Activated CD4-positive, alpha-beta T cell treated with anti-CD3 and anti-CD28 coated beads, Interleukin-10, Interleukin-2, amounts not matched to agents 100 ng/mL and 50 ng/mL, durations not matched to agents 16 hours and 8 hours (primary cell): ENCODE measurements around the gene LCK.

Experiments used
- DNase-seq: peaks from one replicate; pipeline ENCODE4 v3.0.0-alpha.2; 2020

The LCK gene

DNA sequence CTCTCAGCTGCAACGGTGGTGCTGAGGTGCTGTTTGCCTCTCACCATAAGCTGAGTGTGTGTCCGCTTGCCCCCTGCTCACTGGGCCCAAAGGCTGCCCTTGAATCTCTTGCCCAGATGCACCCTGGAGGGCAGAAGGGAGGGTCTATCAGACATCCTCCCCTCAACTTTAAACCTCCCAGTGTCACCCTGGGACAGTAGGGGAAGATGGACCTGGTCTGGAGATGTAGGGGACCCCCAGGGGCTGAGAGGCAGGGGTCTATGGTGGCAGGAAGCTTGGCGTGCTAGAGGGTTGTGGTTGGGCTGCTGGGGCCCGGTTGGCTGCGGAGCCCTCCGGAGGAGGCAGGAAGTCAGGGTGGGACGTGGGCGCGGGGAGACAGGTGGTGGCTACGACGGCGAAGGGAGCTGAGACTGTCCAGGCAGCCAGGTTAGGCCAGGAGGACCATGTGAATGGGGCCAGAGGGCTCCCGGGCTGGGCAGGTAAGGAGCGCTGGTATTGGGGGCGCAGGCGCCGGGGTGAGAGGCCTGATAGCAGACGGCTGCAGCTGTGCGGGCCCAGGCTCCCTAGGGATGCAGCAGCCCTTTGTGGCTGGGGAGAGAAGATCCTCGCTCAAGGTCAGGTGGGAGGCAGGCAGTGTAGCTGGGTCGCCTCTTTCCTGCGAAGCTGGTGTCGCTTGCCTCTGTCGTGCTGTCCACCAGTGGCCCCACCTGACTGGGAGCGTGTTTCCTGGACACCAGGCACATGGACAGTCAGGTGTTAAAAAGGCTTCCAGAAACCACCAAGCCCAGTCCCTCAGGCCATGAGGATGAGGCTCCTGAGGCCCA lies at the start of gene LCK:
Gene LCK, plus strand, starts transcription at position 373 of the 824 bp plus-strand sequence. CDS start 23,065 bp downstream, outside the sequence.
- DNase-seq, result peak; percentile 84

DNA sequence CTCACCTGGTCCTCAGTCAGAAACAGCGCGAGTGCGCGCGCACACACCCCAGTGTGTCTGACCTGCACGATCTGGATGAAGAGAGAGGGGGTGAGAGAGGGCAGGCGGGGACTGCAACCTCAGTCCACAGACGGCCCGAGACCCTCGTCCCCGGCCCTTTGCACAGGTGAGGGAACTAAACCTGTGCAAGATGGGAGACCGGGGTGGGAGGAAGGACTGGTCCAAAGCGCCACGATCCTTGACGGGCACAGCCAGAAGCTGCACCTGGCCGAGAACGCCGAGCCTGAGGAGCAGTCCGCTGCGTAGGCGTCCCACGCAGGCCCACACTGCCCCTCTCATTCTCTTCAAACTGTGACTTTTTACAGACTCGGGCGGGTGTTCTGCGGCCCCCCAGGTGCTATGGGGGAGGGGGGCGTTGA lies 46.1 kb upstream of the LCK start:
- no peak for DNase-seq

DNA sequence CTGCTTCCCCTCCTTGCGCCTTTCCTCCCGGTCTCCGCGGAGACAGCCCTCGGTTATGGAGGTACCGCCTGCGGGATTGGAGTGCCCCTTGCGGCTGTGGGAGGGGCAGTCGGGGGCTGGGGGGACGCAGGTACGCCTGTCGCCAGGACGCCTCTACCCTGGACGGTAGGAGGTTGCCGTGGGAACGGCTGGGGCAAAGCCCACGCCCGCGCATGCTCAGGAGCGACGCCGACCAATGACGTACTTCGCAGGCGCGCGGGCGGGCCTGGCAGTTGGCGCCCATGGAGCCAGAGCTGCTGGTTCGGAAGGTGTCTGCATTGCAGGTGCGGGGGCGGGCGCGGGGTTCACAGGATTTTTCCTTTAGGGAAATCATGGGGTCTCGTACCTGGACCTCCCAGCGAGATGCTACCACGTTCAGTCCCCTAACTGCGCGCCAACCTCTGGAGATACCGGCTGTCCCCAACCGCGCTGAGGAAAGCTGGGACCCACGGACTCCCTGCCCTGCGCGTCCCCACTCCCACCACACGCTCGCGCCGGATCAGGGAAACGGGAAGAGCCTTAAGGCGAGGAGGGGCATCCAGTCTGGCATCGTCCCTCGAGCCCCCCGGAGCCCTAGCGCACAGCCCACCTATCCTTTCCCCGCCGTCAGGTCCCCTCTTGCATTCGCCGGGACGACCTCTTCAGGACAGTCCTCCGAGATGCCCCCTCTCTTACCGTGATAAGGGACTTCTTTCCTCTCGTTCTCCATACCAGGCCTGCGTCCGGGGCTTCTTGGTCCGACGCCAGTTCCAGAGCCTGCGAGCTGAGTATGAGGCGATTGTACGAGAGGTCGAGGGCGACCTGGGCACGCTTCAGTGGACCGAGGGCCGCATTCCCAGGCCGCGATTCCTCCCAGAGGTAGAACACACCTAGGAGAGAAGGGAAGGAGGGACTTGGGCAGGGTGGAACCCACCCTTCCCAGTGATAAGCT lies 45.4 kb upstream of the LCK start, which contains the start of gene IQCC:
Gene IQCC, plus strand, starts transcription at position 271 of the 970 bp plus-strand sequence. Its CDS starts 11 bp downstream, at position 282.
- peak; percentile 91 for DNase-seq

DNA sequence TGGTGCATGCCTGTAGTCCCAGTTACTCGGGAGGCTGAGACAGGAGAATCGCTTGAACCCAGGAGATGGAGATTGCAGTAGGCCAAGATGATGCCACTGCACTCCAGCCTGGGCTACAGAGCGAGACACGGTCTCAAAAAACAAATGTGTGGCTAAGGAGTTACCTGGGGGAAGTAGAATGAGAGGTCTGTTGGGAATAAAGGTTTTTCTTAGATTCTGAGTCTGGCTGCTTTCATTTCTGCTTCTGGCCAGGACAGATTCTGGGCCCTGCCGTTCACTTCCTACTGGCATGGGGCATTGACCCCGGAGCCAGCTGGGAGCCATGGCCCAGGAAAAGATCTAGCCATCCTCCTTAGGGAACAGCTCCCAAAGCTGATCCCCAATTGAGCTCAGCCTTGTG lies 42.6 kb upstream of the LCK start:
- DNase-seq, result no peak

DNA sequence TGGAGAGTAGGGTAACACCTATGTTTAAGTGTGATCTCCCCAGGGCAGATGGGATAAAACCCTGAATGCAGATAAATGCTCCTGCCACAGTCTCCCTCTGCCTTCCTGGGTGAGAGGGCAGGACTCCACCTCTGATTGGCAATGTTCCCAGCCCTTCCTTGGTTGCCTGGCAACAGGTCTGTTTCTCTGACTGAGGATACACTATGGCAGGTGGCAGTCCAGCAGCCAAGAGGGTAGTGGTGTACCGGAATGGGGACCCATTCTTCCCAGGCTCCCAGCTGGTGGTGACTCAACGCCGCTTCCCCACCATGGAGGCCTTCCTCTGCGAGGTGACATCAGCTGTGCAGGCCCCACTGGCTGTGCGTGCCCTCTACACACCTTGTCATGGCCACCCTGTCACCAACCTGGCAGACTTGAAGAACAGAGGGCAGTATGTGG lies 42.2 kb upstream of the LCK start, which contains the start of gene DCDC2B:
Gene DCDC2B, plus strand, starts transcription at position 199 of the 438 bp plus-strand sequence. Its CDS starts 5 bp downstream, at position 204.
- no peak for DNase-seq

DNA sequence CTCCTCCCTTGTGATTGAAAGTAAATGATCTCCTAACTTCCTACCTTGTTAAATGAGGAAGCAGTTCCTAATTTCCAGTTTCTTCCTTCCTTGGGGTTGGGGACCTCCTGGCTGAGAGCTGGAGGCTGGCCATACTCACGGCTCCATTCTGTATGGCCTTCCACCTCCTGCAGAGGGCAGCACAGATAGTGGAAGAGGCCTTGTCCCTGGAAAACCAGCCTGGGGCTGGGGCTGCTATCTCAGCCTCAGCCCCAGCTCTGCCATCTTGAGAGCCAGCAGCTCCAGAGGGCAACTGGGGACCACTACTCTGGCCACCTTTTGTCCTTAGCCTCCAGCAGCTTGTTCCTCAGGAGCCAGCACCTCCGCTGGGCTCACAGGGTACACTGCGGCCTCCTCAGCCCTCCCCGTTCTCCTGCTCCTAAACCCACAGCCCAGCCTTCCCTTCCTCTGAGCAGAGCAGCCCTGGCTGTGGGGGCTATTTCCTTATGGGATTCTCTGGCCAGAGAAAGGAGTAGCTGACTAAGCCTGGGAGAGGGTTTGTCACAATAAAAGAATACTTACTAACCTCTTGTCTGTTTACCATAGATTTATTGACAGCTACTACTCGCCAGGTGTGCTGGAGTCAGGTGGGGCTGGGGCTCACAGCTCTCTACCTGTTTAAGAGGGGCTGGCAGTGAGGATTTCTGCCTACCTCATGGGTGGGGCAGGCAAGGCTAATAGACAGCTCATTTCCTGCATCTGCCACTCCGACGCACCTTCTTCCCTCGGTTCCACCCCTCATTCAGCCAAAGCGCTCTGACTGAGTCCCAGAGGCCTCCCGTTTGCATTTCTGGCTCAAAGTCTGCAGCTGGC lies 35.2 kb upstream of the LCK start:
- peak; percentile 70 for DNase-seq

DNA sequence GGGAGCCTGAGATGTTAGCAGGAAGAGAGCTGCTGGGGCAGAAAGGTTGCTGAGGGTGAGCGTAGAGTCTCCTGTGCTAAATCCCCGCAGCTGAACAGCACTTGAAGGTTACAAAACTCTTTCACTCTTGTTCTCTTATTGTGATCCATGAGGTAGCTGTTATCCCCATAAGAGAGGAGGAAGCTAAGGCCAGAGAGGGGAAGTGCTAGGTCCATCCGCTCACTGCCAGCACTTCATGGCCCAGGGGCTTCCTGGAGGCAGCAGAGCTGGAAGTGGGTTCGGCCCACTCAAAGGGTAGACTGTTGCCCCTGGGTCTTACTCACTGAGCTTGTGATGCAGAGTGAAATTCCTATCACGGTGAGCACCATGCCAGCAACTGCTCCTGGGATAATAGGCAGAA lies 34.5 kb upstream of the LCK start:
- no peak for DNase-seq

DNA sequence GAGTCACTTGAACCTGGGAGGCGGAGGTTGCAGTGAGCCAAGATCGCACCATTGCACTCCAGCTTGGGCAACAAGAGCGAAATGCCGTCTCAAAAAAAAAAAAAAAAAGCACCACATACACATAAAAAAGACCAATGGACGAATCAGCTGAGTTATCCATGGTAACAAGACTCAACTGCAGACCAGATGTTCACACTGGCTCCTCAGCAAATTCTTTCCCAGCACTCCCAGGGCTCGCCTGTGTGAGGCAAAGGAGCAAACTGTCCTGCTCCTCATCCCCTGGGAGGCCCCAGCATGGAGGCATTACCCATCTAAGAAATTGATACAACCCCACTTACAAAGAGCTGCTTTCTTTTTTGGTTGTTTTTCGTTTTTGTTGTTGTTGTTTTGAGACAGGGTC lies 32.0 kb upstream of the LCK start:
- DNase-seq, result no peak

DNA sequence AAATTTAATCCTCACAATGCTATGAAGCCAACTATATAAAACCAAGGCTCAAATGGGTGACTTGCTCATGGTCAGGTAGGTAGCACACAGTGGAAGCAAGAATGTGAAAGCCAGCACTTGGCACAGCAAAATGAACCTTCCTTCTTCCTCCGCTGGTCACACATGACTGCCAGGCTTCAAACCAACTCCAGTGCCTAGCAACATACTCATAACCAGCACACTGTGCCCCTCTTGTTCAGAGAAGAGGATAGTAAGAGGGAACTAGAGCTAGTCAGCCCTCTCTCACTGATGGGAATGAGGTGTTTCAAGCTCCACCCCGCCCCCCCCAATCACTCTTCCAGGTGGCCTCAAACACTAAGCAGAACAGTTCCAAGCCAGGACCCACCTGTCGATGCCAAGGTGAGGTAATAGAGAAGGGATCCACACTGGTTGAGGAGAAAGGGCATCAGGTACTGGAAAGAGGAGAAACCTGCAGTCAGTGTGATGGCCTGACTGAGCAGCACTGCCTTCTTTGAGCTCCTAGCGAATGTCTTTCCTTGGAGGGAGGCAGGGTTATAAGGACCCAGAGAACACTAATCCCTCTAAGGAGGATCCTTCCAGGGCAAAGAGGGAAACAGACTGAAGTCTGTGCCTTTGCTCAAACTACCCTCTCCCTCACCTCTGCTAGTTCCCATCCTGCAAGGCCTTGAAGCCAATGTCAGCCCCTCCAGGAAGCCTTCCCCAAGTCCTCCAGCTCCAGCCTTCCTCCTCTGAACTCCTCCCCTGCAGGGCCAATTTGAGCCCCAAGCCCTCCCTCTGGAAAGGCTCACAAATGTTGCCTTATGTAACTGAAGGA lies 30.1 kb upstream of the LCK start:
- no peak for DNase-seq

DNA sequence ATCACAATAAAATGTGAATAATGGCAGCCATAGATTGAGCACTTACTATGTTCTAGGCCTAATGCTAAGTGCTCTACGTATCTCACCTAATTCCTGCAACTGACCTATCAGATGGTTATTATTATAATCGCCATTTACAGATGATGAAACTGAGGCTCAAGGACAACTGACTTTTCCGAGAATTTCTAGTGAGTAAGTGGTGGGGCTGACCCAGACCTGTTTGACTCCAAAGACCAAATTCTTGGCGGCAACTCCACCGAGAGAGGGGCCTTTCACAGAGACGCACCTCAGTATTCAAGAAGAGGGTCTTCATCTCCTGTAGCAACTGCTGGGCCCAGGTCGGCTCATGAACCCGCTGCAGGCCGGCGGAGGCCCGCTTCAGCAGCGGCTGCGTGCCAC lies 29.5 kb upstream of the LCK start:
- no peak for DNase-seq

DNA sequence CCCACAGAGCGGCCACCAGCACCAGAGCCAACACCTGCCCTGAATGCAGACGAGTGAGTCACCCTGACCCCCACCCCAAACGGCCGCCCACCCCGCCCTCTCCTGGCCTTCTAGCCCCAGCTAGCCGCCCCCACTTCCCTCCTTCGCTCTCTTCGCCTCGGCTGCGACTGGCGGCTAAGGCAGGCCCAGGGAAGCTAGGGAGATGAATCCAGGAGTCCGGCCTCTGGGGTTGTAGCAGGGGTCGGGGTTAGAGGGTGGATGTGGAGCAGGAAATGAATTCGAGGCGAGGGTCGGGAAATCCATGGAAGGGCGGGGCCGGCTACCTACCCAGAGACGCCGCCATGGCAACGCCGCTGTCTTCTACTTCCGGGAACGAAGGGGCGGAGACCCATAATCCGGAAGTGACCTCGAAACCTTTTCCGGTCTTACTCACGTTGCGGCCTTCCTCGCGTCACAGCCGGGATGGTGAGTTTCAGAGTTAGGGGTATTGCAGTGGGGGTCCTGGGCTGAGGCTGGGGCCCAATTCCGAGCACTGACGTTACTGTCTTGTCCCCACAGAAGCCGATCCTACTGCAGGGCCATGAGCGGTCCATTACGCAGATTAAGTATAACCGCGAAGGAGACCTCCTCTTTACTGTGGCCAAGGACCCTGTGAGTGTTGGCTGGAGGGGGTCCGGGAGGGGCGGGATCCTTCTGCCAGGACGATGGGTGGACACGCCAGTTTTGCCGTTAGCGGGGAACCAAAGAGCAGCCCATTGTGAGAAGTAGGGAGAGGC lies 28.9 kb upstream of the LCK start, which contains the start of the genes EIF3I and TMEM234:
Gene EIF3I, plus strand, starts transcription at position 428 of the 776 bp plus-strand sequence. Its CDS starts 35 bp downstream, at position 463.
Gene TMEM234, minus strand, starts transcription at position 374 of the 776 bp plus-strand sequence. Its CDS starts 31 bp downstream, at position 343.
- peak; percentile 94 for DNase-seq

DNA sequence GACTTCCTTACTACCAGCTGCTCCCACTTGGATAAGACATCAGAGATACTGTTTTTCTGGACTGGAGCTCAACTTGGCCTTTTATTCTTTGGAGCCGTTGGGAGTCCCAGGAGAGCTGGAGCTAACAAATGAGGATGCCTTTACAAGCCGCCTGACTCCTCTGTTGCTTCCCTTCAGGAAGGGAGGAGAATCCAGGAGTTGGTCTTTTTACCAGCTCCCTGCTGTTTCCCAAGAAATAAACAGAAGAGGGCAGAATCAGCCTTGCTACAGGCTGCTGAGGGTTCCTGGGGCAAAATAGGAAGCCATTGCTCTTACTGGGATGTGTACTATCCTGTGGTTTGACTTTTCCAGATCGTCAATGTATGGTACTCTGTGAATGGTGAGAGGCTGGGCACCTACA lies 27.4 kb upstream of the LCK start:
- no peak for DNase-seq

DNA sequence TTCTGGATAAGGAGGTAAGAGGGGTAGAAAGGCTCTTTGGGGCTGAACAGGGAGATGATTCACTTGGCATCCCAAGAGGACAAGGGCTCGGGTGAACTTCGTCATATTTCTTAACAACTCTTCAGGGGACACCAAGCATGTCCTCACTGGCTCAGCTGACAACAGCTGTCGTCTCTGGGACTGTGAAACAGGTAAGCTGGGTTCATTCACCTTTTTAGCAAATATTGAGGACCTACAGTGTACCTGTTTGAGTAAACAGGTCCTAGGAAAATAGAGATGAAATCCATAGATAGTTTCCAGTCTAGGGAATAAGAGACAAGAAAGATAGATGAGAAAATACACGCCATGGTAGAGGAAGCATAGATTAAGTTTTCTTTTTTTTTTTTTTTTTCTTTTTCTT lies 26.8 kb upstream of the LCK start:
- DNase-seq, result no peak

DNA sequence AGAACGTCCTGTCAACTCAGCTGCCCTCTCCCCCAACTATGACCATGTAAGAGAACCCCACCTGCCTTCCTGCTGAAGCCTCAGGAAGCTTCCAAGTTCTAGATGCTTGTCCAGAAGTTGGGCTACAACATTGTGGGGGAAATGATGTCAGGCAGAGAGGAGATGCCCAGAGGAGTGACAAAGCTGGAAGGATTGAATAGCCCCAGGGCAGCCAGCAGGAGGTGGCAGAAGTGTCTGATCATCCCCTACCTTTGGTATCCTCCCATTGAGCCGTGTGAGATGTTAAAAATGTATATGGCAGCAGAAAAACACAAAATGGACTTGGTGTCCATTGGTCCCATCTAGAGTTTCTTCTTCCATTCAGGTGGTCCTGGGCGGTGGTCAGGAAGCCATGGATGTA lies 22.3 kb upstream of the LCK start:
- no peak for DNase-seq

DNA sequence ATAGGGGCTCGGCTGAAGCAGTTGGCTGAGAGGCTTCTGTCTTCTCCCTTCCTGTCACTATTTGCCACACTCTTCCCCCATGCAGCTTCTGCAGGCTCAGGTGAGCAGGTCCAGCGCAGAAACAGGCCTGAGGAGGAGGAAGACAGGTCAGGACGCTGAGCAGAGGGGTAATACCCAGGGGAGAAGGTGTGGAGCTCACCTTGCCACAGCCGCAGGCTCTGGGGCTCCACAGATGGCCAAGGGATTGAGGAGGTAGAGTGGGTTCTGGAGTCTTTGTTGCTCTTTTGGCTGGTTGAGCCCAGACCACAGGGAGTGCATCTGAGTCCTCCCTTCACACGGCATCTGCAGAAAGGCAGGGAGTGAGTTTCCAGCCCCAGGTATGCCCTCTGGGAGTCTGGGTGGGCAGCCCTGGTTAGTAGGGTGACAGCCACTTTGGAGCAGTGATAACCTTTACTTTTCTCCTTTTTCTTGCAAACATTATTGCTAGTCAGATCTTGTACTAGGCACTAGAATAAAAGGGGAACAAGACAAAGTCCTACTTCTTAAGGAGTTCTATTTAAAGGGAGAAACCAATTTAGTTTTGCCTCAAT lies 19.1 kb upstream of the LCK start:
- no peak for DNase-seq

DNA sequence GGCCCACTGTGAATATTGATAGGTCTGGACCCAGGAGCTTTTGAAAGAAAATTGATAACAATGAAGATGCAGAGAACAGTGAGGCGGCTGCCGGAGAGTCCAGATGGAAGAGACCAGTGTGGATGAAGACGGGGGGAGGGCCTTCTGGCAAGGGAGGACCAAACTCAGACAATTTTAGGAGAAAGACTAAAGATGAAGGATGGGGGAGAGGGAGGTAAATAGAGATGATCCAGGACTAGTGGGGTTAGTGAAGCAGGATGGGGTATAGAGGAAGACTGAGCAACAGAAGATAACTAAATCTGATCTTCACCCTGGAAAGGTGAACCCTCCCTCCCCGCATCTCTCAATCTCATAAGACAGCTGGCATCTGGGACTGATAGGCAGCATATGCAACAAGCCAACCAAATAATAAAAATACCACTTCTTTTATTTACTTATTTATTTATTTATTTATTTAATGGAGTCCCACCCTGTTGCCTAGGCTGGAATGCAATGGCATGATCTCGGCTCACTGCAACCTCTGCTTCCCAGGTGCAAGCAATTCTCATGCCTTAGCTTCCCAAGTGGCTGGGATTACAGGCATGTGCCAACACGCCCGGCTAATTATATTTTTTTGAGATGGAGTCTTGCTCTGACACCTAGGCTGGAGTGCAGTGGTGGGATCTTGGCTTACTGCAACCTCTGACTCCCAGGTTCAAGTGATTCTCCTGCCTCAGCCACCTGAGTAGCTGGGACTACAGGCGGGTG lies 18.3 kb upstream of the LCK start:
- DNase-seq, result no peak

DNA sequence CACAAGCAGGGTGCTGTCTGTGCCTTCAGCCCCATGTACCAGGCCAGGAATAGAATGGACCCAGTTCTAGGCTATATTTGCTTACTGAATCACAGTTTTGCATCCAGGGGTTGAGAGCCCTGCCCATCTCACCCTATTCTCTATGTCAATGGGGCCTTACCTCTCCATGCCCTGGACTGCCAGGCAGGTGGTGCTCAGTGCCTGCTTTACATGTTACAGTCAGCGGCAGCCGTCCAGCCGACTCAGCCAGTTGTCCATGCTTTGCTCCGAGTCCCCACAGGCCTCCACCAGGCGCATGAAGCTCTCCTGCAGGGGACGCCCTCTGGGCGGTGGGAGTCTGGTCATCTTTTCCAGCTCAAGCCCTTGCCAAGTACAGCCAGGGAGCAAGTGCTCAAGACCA lies 16.3 kb upstream of the LCK start:
- DNase-seq, result no peak

DNA sequence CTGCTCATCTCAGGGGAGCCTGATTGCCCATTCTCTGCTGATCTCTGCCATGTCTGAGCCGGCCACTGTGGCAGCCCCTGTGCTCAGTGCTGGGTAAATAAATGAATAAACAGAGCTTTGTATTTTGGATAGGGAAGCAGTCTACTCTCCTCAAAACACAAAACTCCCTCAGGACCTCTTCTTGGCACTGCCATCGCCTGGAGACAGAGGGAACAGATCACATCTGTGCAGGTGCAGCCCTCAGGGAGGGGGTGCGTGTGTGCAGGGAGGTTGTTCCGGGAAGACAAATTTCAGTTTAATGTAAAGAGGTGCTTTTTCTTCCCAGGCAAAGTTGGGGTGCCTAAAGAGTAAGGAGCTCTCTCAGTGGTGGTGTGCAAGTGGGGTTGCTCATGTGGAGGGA lies 11.7 kb upstream of the LCK start:
- no peak for DNase-seq

DNA sequence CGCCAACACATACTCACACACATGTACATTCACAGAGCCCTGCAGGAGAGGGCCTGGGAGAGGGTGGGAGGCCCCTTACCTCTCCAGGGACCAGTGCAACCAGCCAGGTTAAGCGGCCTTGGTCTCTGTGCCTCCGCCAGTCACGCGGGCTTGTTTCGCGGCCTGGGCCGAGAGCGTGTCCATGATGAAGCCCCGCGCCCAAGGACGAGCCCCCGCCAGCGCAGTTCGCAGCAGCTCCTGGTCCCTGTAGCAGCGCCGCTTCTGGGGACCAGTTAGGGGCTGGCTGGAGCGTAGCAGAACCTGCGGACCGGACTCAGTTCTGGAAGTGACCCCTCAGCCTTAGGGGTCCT lies 11.3 kb upstream of the LCK start:
- DNase-seq, result no peak
